Measurements from ENCODE around the gene DAB1. TPM values are rescaled to one million over a fixed set of nuclear protein-coding genes. Genes with fewer than 3 reads are reported as not detected.

DAB1 gene
- total RNA-seq, 3 donors from 2014 or later = not detected

DNA sequence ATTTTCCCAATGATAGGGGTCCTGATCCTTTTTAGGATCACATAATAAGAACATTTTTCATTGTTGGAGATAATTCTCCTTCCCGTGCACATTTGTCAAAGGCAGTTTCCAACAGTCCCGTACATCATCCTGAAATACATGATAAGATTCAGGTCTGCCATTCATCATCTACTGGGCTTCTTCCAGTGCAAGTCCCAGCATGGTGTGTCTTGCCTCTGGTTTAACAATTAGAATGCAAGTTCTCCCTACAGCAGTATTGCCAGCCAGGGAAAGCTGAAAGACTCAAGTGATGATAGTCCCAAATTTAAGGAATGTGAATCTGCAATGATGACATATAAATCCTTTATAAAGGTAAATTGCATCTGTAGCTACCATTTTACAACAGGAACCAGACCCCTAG lies 146.2 kb downstream of the DAB1 start:
- Mint-ChIP-seq H3K4me1 (ENCODE audit: low read depth) (no peaks in the 10 kb centered on the region), H3K4me3 (no peak overlapping the region), H3K27me3 (ENCODE audit: low read depth) (no peaks in the 10 kb centered on the region), H3K9me3 (no peaks in the 10 kb centered on the region), H3K36me3 (ENCODE audit: insufficient read depth) (no peaks in the 10 kb centered on the region)
- DNase-seq (no peak), ATAC-seq (no peak)

DNA sequence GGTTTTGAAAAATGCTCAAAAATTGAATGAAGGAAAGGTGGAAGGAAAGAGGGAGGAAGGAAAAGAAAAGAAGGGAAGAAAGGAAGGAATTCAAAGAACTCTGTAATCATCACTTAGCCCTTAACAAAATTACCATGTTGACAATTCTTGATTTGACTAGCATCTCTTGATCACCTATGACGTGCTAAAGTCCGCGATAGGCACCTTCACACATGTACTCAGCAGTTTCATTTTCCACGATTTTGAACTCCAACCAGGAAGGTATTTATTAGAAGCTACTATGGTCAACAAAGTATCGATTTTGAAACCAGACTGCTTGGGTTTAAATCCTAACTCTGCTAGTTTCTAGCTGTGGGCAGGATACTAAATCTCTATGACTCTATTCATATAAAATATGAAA lies 146.9 kb downstream of the DAB1 start:
- ATAC-seq (no peak), DNase-seq (no peak)
- Mint-ChIP-seq H3K4me1 (ENCODE audit: low read depth) (no peaks in the 10 kb centered on the region), H3K36me3 (ENCODE audit: insufficient read depth) (no peaks in the 10 kb centered on the region), H3K4me3 (no peak overlapping the region), H3K27me3 (ENCODE audit: low read depth) (no peaks in the 10 kb centered on the region), H3K9me3 (no peaks in the 10 kb centered on the region)

DNA sequence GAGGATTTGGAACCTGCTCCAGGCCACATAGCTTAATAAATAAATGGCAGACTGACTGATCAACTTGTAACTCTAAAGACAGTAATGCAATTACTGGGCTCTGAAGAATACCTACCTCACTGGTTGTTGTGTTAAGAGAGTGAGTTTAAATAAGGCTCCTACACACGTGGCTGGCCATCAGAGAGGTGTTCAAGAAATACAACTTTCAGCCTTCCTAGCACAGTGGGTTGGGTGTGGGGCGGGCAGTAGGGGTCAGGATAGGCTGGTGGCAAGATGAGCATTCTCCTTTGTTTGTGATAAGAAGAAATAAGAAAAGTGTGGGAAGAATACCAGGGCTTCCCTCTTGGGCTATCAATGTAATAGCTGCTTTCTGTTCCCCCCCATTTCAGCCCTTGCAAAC lies 151.3 kb downstream of the DAB1 start:
- Mint-ChIP-seq H3K36me3 (ENCODE audit: insufficient read depth) (no peaks in the 10 kb centered on the region), H3K4me3 (no peak overlapping the region), H3K9me3 (no peaks in the 10 kb centered on the region), H3K27me3 (ENCODE audit: low read depth) (no peaks in the 10 kb centered on the region), H3K4me1 (ENCODE audit: low read depth) (no peaks in the 10 kb centered on the region)
- ATAC-seq = no peak
- no peak for DNase-seq

- Mint-ChIP-seq H3K36me3 (ENCODE audit: insufficient read depth) (no peaks in the 10 kb centered on the region), H3K27me3 (ENCODE audit: low read depth) (no peaks in the 10 kb centered on the region), H3K4me3 (no peak overlapping the region), H3K4me1 (ENCODE audit: low read depth) (no peaks in the 10 kb centered on the region), H3K9me3 (no peaks in the 10 kb centered on the region)
- DNase-seq (no peak), ATAC-seq (no peak)
Observed at GRCh38 chr1:57272150-57272549, 151.7 kb downstream of the DAB1 start.

DNA sequence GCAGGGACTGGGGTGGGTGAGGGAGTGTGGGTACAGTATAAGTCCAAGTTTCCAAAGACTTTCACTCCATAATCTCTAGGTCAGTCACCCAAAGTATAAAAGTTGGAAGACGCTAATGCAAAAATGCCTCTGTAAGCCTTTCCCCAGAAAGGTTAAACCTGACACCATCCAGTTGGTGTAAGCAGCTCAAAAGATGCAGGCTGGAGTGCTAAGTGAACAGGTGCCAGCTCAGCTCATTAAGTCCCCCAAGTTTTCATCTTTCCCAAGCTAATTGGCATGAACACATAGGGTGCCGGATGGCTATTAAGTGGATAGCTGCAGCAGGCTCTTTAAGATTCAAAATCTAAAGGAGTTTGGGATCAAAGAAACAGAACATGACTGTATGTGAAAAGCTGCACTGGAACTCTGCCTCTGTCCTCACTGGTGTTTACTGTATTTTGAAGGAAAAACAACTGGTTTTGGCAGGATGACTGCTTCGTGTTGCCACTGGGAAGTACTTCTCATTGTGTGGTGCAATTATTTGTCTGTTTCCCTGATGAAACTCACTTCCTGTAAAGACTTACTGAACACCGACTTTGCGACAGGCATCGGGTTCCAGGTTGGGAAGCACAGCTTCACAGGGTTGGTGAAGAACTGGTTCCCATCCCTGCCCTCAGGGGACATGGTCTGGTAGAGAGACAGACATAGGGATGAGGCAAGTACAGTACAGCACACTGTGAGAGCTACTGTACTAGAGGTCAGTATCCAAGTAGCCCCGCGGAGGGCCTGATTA lies 152.7 kb downstream of the DAB1 start:
- no peak for ATAC-seq
- Mint-ChIP-seq H3K4me3 (no peak overlapping the region), H3K36me3 (ENCODE audit: insufficient read depth) (no peaks in the 10 kb centered on the region), H3K27me3 (ENCODE audit: low read depth) (no peaks in the 10 kb centered on the region), H3K9me3 (no peaks in the 10 kb centered on the region), H3K4me1 (ENCODE audit: low read depth) (no peaks in the 10 kb centered on the region)
- no peak for DNase-seq

GRCh38 chr1:57269630-57270225 lies 154.1 kb downstream of the DAB1 start:
- H3K9me3 Mint-ChIP-seq = no peaks in the 10 kb centered on the region
- H3K27me3 Mint-ChIP-seq (ENCODE audit: low read depth) = no peaks in the 10 kb centered on the region

DNA sequence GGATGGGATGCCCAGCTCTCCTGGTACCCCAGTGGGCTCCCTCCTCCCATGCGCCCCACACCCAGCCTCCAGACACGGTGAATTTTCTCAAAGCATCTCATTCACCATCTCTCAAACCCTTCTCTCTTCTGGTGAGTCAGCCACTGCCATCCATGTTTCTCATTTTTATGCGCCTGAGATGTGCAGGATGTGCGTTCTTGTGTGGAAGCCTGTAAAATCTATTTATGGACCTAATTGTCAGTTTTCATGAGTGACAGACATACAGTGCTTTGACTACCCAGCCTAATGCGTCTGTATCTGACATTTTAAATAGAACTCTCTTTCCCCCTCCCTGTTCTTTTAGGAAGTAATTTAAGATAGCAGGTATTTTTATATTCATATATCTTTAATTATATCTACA lies 158.8 kb downstream of the DAB1 start:
- H3K27me3 Mint-ChIP-seq (ENCODE audit: low read depth) = no peaks in the 10 kb centered on the region
- H3K4me1 Mint-ChIP-seq (ENCODE audit: low read depth) = no peaks in the 10 kb centered on the region
- ATAC-seq (no peak), DNase-seq (no peak)
- no peaks in the 10 kb centered on the region for H3K36me3 Mint-ChIP-seq (ENCODE audit: insufficient read depth)
- no peak overlapping the region for H3K4me3 Mint-ChIP-seq
- no peaks in the 10 kb centered on the region for H3K9me3 Mint-ChIP-seq

More at GRCh38 chr1:57269630-57270225, 154.1 kb downstream of the DAB1 start:
- ATAC-seq (no peak), DNase-seq (no peak)
- Mint-ChIP-seq H3K4me1 (ENCODE audit: low read depth) (no peaks in the 10 kb centered on the region), H3K36me3 (ENCODE audit: insufficient read depth) (no peaks in the 10 kb centered on the region), H3K4me3 (no peak overlapping the region)

DNA sequence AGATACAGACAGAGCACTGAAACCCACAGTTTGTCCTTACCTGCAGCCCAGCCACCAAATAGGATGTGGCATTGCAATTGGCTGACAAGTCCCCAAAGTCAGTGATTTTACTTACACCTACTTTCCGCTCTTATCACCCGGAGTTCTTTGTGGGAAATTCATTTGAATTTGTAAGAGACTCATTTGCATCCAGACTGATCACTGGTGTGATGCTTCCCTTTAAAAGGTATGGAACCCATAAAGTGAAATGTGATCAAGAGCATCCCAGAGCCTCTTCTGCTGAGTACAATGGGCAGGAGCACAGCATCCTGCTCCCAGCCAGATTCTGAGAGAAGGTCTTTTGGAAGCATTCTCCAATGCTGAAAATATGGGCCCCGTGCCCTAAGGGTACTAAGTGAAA lies 161.4 kb downstream of the DAB1 start:
- Mint-ChIP-seq H3K4me1 (ENCODE audit: low read depth) (no peaks in the 10 kb centered on the region), H3K9me3 (no peaks in the 10 kb centered on the region), H3K4me3 (no peak overlapping the region), H3K36me3 (ENCODE audit: insufficient read depth) (no peaks in the 10 kb centered on the region), H3K27me3 (ENCODE audit: low read depth) (no peaks in the 10 kb centered on the region)
- DNase-seq (no peak), ATAC-seq (no peak)

DNA sequence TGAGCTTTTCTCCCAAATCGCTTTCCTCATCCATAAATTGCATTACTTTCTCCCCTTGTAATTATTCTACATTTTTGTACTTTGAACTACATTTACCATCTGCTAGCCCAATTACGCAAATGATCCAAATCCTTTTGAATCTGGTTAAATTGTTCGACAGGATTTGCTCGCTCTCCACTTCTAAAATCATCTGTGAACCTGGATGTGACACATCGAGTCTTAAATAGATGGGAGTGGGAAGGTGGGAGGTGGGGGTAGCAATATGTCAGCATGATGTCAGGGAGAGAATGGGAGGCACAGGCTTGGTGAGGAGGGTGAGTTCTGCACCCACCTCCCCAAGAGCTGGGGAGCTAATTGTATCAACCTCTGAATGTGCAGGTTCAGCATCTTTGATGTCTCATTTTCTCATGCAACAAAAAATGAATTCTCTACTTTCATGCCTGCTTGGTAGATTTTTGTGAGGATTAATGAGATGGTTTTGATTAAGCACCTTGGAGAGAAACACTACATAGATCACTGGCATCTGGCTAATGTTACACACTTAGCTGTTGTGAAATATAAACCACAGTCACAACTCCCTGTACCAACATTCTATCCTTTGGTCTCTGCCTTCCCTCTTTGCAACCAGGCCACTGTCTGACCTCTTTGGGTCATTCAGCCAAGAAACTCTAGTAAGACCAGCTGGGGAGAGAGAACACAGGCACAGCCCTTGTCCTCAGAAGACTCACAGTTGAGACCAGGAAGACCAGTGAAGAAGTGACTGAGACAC lies 165.1 kb downstream of the DAB1 start:
- Mint-ChIP-seq H3K4me3 (no peak overlapping the region), H3K9me3 (no peaks in the 10 kb centered on the region), H3K27me3 (ENCODE audit: low read depth) (no peaks in the 10 kb centered on the region), H3K36me3 (ENCODE audit: insufficient read depth) (no peaks in the 10 kb centered on the region), H3K4me1 (ENCODE audit: low read depth) (no peaks in the 10 kb centered on the region)
- DNase-seq = no peak
- no peak for ATAC-seq

DNA sequence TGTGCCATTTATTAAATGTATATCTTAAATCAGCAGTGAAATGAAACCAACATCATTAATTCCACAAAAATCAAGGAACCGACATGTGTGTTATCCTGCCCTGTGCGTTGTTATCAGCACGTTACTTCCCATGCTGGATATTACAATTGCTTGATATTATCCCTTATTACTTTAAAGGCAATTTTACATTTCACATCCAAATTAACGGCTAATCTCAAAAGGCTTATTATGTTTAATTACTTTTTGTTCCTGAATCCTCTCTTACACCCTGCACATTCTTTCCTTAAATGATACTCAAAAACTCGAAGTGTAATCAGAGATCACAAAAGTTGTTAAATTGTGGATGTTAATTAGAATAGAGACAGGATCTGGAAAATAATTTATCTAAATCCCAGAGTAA lies 167.9 kb downstream of the DAB1 start:
- no peaks in the 10 kb centered on the region for H3K4me1 Mint-ChIP-seq (ENCODE audit: low read depth)
- no peaks in the 10 kb centered on the region for H3K27me3 Mint-ChIP-seq (ENCODE audit: low read depth)
- no peaks in the 10 kb centered on the region for H3K9me3 Mint-ChIP-seq
- H3K4me3 Mint-ChIP-seq = no peak overlapping the region
- DNase-seq (no peak), ATAC-seq (no peak)
- H3K36me3 Mint-ChIP-seq (ENCODE audit: insufficient read depth) = no peaks in the 10 kb centered on the region

DNA sequence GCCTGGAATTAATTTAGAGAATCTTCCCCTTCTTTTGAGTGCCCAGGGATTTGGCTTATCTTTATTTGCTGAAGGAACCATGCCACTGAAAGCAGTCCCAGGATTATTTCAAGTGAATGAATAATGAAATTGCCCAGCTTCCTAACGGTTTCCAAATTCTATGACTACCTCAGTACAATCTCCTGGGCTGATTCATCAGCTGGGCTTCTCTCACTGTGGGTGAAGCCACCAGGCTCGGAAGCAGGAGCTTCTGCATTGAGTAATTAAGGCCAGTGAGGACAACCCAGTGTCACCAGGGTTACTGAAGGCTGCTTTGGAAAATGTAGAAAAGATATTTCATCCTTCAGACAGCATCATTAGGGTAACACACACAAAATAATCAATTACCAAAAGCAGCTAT lies 169.8 kb downstream of the DAB1 start:
- Mint-ChIP-seq H3K36me3 (ENCODE audit: insufficient read depth) (no peaks in the 10 kb centered on the region), H3K9me3 (no peaks in the 10 kb centered on the region), H3K4me3 (no peak overlapping the region), H3K27me3 (ENCODE audit: low read depth) (no peaks in the 10 kb centered on the region), H3K4me1 (ENCODE audit: low read depth) (no peaks in the 10 kb centered on the region)
- DNase-seq = no peak
- ATAC-seq = no peak

DNA sequence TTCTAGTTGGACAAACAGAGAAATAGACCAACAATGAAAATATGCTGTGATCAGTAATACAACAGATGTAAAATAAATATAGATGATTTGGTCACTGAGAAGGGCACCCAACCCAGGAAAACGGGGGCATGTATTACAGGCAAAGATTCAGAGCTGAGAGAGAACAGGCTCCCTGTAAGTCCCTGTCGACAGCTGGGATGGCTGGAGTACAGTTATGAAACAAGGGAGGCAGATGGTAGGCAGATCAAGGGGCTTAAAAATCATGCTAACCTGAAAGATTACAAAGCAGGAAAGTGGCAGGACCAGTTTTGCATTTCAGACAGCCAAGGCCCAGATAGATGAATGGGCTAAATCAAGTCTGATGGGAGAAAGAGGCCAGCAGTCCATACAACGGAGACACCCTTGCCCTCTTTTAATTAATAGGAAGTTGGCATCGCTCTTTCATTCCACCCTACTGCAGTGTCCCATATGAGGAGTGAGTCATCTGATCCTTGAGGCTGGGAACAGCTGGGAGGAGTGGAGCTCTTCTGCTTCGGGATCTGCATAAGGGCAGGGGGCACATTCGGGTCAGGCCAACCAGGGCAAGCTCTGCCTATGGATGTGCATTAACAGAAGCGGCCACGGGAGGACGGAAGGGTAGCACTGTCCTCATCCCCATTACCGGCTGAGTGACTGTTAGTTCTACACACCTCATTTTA lies 171.1 kb downstream of the DAB1 start:
- Mint-ChIP-seq H3K9me3 (no peaks in the 10 kb centered on the region), H3K4me1 (ENCODE audit: low read depth) (no peaks in the 10 kb centered on the region), H3K36me3 (ENCODE audit: insufficient read depth) (no peaks in the 10 kb centered on the region), H3K27me3 (ENCODE audit: low read depth) (no peaks in the 10 kb centered on the region), H3K4me3 (no peak overlapping the region)
- ATAC-seq = no peak
- DNase-seq = no peak

DNA sequence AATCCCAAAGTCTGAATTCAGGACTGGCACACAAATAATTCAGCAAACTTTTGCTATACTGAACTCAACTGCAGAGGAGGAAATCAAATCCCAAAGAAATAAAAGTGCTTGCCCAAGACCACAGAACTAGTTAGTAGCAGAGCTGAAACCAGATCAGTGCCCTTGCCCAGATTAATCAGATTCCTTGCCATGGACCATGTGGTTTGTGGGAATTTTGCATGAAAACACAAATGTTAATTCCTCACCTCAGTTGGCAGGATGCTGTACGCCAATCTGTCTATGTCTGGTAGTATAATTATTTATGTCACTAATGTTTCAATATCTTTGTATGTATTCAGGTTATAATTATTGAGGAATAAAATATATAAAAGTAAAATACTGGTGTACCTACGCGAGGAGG lies 173.8 kb downstream of the DAB1 start:
- Mint-ChIP-seq H3K9me3 (peaks cover 6% of the 10 kb centered on the region), H3K27me3 (ENCODE audit: low read depth) (no peaks in the 10 kb centered on the region), H3K4me3 (no peak overlapping the region)

GRCh38 chr1:57249511-57249910 lies 174.3 kb downstream of the DAB1 start:
- no peak for ATAC-seq
- peaks cover 2% of the 10 kb centered on the region for H3K36me3 Mint-ChIP-seq (ENCODE audit: insufficient read depth)
- H3K4me3 Mint-ChIP-seq = no peak overlapping the region
- no peaks in the 10 kb centered on the region for H3K27me3 Mint-ChIP-seq (ENCODE audit: low read depth)
- H3K4me1 Mint-ChIP-seq (ENCODE audit: low read depth) = no peaks in the 10 kb centered on the region
- no peak for DNase-seq
- H3K9me3 Mint-ChIP-seq = peaks cover 6% of the 10 kb centered on the region

More for the DNA sequence above, 173.8 kb downstream of the DAB1 start:
- DNase-seq (no peak), ATAC-seq (no peak)
- H3K36me3 Mint-ChIP-seq (ENCODE audit: insufficient read depth) = peaks cover 2% of the 10 kb centered on the region
- no peaks in the 10 kb centered on the region for H3K4me1 Mint-ChIP-seq (ENCODE audit: low read depth)
